ENCODE data around the gene FITM1.

DNA sequence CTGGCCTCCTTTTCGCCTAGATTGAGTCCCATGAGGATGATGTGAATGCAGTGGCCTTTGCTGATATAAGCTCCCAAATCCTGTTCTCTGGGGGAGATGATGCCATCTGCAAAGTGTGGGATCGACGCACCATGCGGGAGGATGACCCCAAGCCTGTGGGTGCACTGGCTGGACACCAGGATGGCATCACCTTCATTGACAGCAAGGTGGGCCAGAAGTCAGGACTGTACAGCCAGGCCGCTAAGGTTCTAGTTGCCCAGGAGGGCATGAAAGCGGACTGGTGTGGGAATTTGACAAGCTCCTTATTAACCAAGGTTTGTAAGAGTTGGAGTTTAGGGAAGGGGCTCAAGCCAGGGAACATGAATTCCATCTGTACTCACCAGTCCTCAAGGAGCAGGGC is 10.8 kb upstream of the FITM1 start:
- TF ChIP-seq EZH2 (IDR thresholded peaks at IDR 0.05; ENCODE audit: borderline replicate concordance, low read depth, low read length, severe bottlenecking): no peak
- TF ChIP-seq, protein P1, sequence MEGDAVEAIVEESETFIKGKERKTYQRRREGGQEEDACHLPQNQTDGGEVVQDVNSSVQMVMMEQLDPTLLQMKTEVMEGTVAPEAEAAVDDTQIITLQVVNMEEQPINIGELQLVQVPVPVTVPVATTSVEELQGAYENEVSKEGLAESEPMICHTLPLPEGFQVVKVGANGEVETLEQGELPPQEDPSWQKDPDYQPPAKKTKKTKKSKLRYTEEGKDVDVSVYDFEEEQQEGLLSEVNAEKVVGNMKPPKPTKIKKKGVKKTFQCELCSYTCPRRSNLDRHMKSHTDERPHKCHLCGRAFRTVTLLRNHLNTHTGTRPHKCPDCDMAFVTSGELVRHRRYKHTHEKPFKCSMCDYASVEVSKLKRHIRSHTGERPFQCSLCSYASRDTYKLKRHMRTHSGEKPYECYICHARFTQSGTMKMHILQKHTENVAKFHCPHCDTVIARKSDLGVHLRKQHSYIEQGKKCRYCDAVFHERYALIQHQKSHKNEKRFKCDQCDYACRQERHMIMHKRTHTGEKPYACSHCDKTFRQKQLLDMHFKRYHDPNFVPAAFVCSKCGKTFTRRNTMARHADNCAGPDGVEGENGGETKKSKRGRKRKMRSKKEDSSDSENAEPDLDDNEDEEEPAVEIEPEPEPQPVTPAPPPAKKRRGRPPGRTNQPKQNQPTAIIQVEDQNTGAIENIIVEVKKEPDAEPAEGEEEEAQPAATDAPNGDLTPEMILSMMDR (IDR thresholded peaks at IDR 0.05; ENCODE audit: extremely low read depth in 1 of 2, insufficient read depth in 1 of 2, low read depth in 1 of 2, low read length in 2 of 2): no peak
- TF ChIP-seq POLR2A (IDR thresholded peaks at IDR 0.05; ENCODE audit: low read depth, low read length): no peak
- TF ChIP-seq FOS (IDR thresholded peaks at IDR 0.05; ENCODE audit: borderline replicate concordance, insufficient read depth, low read length): no peak
- TF ChIP-seq JUN (IDR thresholded peaks at IDR 0.05; ENCODE audit: borderline replicate concordance, insufficient read depth, insufficient read length, low read depth): no peak
- no peak for TF ChIP-seq POLR2AphosphoS5 (IDR thresholded peaks at IDR 0.05; ENCODE audit: insufficient read depth, low read depth, low read length)
- TF ChIP-seq, protein P2, sequence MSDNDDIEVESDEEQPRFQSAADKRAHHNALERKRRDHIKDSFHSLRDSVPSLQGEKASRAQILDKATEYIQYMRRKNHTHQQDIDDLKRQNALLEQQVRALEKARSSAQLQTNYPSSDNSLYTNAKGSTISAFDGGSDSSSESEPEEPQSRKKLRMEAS (IDR thresholded peaks at IDR 0.05; ENCODE audit: insufficient read depth, insufficient read length): no peak
